GM13976 (cell line): ENCODE measurements around the gene ADAM11.

Experiments used
- DNase-seq: peaks from one replicate; pipeline ENCODE4 v3.0.0; 2012; ENCODE audit warnings: low spot score
- in situ Hi-C: fragments of 300-500 bp; cut with MboI; formaldehyde crosslinking; loops from one replicate; pipeline ENCODE4 v1.12.0; 2022; ENCODE audit warnings: low sequenced_read_pairs, mixed read lengths, inconsistent platforms; ENCODE audit not compliant: unreplicated experiment
- TF ChIP-seq, protein P1 (sequence below): IDR thresholded peaks from 2 replicates; pipeline ENCODE4 v1.5.1; 2012; ENCODE audit warnings: borderline replicate concordance, mild to moderate bottlenecking; ENCODE audit not compliant: insufficient read depth; ENCODE audit errors: extremely low read depth, missing control alignments, control extremely low read depth

The ADAM11 gene

DNA sequence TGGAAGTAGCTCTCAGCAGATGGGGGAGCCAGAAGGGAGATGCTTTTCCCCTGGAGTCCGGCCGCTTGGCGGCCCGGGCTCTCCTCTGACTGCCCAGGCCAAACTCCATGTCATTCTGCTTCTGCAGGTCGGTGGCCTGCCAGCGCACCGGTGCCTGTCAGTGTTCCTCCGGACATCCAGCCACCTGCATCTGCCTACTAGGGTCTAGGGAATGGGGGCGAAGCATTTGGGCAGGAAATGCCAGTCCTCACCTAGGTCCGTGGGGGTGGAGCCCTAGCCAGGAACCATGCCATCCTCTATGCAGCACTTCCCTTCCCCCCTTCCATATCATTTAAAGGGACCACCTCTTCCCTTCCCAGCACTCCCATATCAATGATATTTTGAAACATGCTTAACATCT is 37.1 kb downstream of the ADAM11 start:
- TF ChIP-seq, protein P1, sequence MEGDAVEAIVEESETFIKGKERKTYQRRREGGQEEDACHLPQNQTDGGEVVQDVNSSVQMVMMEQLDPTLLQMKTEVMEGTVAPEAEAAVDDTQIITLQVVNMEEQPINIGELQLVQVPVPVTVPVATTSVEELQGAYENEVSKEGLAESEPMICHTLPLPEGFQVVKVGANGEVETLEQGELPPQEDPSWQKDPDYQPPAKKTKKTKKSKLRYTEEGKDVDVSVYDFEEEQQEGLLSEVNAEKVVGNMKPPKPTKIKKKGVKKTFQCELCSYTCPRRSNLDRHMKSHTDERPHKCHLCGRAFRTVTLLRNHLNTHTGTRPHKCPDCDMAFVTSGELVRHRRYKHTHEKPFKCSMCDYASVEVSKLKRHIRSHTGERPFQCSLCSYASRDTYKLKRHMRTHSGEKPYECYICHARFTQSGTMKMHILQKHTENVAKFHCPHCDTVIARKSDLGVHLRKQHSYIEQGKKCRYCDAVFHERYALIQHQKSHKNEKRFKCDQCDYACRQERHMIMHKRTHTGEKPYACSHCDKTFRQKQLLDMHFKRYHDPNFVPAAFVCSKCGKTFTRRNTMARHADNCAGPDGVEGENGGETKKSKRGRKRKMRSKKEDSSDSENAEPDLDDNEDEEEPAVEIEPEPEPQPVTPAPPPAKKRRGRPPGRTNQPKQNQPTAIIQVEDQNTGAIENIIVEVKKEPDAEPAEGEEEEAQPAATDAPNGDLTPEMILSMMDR: no peak
- in situ Hi-C loops: no loop called here
- no peak for DNase-seq

- TF ChIP-seq, protein P1: no peak
- in situ Hi-C loops: no loop called here
- no peak for DNase-seq
Observed at GRCh38 chr17:44796731-44797130, 37.9 kb downstream of the ADAM11 start.

DNA sequence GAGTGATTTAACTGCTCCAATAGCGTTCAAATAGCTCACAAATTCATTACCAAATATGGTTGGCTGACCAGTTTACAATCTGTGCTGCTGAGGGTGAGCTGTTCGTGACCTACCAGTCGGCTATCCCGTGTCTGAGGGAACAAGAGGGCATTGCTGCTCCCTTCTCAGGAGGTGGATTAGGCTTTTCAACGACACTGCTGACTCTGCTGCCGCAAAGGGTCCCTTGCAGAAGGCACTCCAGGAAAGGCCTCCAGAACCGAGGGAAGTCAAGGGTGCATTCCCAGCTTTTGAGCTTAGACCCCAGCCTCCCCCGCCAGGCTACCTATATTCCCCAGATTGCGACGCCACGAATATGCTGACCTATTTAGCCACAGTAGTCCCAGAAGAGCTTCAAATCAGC is 39.0 kb downstream of the ADAM11 start:
- TF ChIP-seq, protein P1: no peak
- in situ Hi-C loops: no loop called here
- DNase-seq: no peak

- in situ Hi-C loops: no loop called here
- DNase-seq: no peak
Observed at GRCh38 chr17:44798356-44798755, 39.6 kb downstream of the ADAM11 start.

DNA sequence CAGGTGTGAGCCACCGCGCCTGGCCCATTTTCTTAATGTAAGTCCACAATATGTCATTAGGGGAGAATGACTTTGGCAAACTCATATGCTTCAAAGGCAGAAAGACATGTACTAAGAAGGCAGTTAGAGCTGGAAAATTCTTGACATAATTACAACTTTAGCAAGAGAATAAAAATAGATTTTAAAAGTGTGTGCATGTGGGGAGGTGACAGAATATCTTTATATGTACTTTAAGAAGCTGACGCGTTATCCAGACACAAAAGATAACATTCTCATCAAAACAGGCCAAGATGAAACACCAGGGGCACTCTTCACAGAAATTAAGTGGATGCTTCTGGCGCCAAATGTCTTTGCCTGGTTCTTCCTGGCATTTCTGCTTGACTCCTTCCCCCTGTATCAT is 43.1 kb downstream of the ADAM11 start:
- TF ChIP-seq, protein P1: no peak
- in situ Hi-C loops: no loop called here
- no peak for DNase-seq

More at GRCh38 chr17:44798356-44798755, 39.6 kb downstream of the ADAM11 start:
- TF ChIP-seq, protein P1: no peak

DNA sequence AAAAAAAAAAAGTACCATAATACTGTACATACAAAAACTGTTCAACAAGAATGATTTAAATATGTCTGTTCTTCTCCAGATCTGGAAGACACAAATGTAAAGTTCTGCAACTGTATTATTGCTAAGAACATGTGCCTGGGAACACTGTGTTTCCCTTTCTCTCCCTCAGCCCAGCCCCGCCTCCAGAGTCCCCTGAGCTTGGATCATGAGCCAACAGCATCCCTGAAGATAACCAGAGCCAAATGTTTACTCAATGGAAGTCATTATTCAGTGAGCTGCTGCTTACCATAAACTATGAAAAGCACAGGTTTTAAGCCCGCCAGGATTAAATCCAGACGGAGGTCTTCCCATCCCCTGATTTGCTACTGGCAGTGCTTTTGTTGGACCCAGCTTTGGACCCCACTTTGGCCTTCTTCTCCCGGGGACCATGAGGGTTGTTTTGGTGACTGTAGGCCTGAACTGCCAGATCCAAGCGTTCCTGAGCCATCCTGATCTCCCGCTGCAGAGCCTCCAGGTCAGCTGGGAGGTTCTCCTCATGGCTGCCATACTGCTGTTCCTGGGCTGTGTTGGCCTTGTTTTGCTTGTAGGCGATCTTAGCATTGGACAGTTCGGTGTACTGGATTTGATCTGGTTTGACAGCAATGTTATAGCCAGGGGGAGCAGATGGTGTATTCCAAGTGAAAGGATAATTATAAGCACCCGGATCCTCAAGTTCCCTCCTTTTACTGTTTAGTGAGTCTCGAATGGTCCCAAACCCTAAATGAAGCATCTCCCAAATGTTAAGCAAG is 45.7 kb downstream of the ADAM11 start:
- in situ Hi-C loops: no loop called here
- TF ChIP-seq, protein P1: no peak
- DNase-seq: no peak
